CD14-positive monocyte (primary cell): ENCODE results near the gene FBXO2. TPM values are rescaled to one million over a fixed set of nuclear protein-coding genes. Genes with fewer than 3 reads are reported as not detected.

Experiments
- DNase-seq, 3 donors: peaks; one replicate each; pipeline ENCODE4 v3.0.0-alpha.2; 2011 to 2022
- H2AFZ ChIP-seq: 2 replicates; pipeline ENCODE4 v1.6.0; 2012; ENCODE audit warnings: mild to moderate bottlenecking, low read depth, low read length, inconsistent platforms; ENCODE audit not compliant: insufficient read depth, poor library complexity, severe bottlenecking
- H3K27ac ChIP-seq, 2 donors: 1 replicate in 1 of 2; 2 replicates in 1 of 2; pipeline ENCODE4 v1.5.1; 2012 to 2013; ENCODE audit warnings: low read length in 2 of 2, control low read depth in 1 of 2, inconsistent platforms in 1 of 2, low read depth in 1 of 2, mild to moderate bottlenecking in 1 of 2
- H3K27me3 ChIP-seq, 2 donors: one replicate each; pipeline versions ENCODE4 v1.6.0 to v1.6.1; 2011 to 2013; ENCODE audit warnings: low read length in 2 of 2; ENCODE audit not compliant: control insufficient read depth in 2 of 2, insufficient read depth in 2 of 2
- H3K36me3 ChIP-seq, 2 donors: replicated peaks in 1 of 2; 1 replicate in 1 of 2; 2 replicates in 1 of 2; pipeline versions ENCODE4 v1.5.1 to v1.6.1; 2012 to 2013; ENCODE audit warnings: low read length in 2 of 2, control low read depth in 1 of 2, inconsistent platforms in 1 of 2, mild to moderate bottlenecking in 1 of 2; ENCODE audit not compliant: insufficient read depth in 2 of 2, control insufficient read depth in 1 of 2
- H3K4me1 ChIP-seq, 2 donors: 1 replicate in 1 of 2; 2 replicates in 1 of 2; pipeline versions ENCODE4 v1.5.1 to v1.6.1; 2012 to 2013; ENCODE audit warnings: low read length in 2 of 2, control low read depth in 1 of 2, inconsistent platforms in 1 of 2, mild to moderate bottlenecking in 1 of 2, moderate library complexity in 1 of 2; ENCODE audit not compliant: insufficient read depth in 2 of 2, control insufficient read depth in 1 of 2
- H3K4me2 ChIP-seq: replicated peaks from 2 replicates; pipeline ENCODE3; 2012; ENCODE audit warnings: low read length, moderate library complexity, mild to moderate bottlenecking; ENCODE audit not compliant: poor library complexity, severe bottlenecking; ENCODE audit errors: extremely low read depth
- H3K4me3 ChIP-seq, 3 experiments: fragments of 200-600 bp in 1 of 3; sonication (generic) in 1 of 3; replicated peaks in 1 of 3; 1 replicate in 2 of 3; 2 replicates in 1 of 3; pipeline ENCODE4 v1.5.1; 2011 to 2013; ENCODE audit warnings: low read length in 3 of 3, mild to moderate bottlenecking in 3 of 3, control low read depth in 2 of 3, low read depth in 2 of 3, inconsistent platforms in 1 of 3, moderate library complexity in 1 of 3
- H3K79me2 ChIP-seq: 2 replicates; pipeline ENCODE4 v1.6.0; 2012; ENCODE audit warnings: mild to moderate bottlenecking, control low read depth, inconsistent platforms, low read length, moderate library complexity; ENCODE audit not compliant: insufficient read depth
- H3K9ac ChIP-seq: 2 replicates; pipeline ENCODE4 v1.6.0; 2017; ENCODE audit warnings: low read length, mild to moderate bottlenecking; ENCODE audit not compliant: insufficient read depth, poor library complexity, severe bottlenecking
- H3K9me3 ChIP-seq, 2 donors: replicated peaks in 1 of 2; 1 replicate in 1 of 2; 2 replicates in 1 of 2; pipeline versions ENCODE4 v1.5.1 to v1.6.1; 2012 to 2013; ENCODE audit warnings: low read length in 2 of 2, control low read depth in 1 of 2; ENCODE audit not compliant: control insufficient read depth in 1 of 2, insufficient read depth in 1 of 2
- H4K20me1 ChIP-seq: 2 replicates; pipeline ENCODE4 v1.6.0; 2012; ENCODE audit warnings: mild to moderate bottlenecking, low read length, control low read depth, moderate library complexity; ENCODE audit not compliant: insufficient read depth
- H3K27ac Mint-ChIP-seq, 7 donors: one replicate each; pipeline ENCODE4 v1.8.0; 2020; ENCODE audit warnings: mild to moderate bottlenecking in 7 of 7, mixed read lengths in 7 of 7, moderate library complexity in 6 of 7, inconsistent platforms in 2 of 7
- H3K27me3 Mint-ChIP-seq, 3 donors: one replicate each; pipeline ENCODE4 v1.8.0; 2021 to 2022; ENCODE audit warnings: low read depth in 3 of 3, mild to moderate bottlenecking in 3 of 3, mixed read lengths in 3 of 3, moderate library complexity in 3 of 3, inconsistent platforms in 1 of 3
- H3K36me3 Mint-ChIP-seq, 2 donors: one replicate each; pipeline ENCODE4 v1.8.0; 2020; ENCODE audit warnings: mixed read lengths in 2 of 2, inconsistent platforms in 1 of 2, mild to moderate bottlenecking in 1 of 2
- H3K4me1 Mint-ChIP-seq: one replicate; pipeline ENCODE4 v1.8.0; 2020; ENCODE audit warnings: mild to moderate bottlenecking, mixed read lengths
- H3K4me3 Mint-ChIP-seq, 2 donors: one replicate each; pipeline ENCODE4 v1.8.0; 2020; ENCODE audit warnings: mild to moderate bottlenecking in 2 of 2, mixed read lengths in 2 of 2, moderate library complexity in 1 of 2
- H3K9me3 Mint-ChIP-seq, 7 donors: one replicate each; pipeline ENCODE4 v1.8.0; 2020 to 2022; ENCODE audit warnings: mixed read lengths in 7 of 7, mild to moderate bottlenecking in 6 of 7, moderate library complexity in 6 of 7, inconsistent platforms in 2 of 7
- WGBS: methylation state at CpG from one replicate; pipeline ENCODE4 v1.1.5; 2013; ENCODE audit warnings: missing lambda C conversion rate; ENCODE audit not compliant: insufficient coverage; 5-methylcytosine and 5-hydroxymethylcytosine counted together
- intact Hi-C, 2 donors: fragments of 100-400 bp; cut with micrococcal nuclease; formaldehyde crosslinking; loops; one replicate each; pipeline versions ENCODE4 v1.15.0 to v1.15.1; 2023
- polyA plus RNA-seq, 3 donors: library from polyadenylated mRNA; depleted of rRNA in 1 of 3; unstranded in 2 of 3; stranded (reverse) in 1 of 3; fragments of 300-500 nt in 2 of 3; fragments of >200 nt in 1 of 3; fragmentation: Illumina TruSeq in 2 of 3; gene quantifications; 1 replicate in 2 of 3; 2 replicates in 1 of 3; pipeline ENCODE4 v1.2.3, GENCODE V29; 2012 to 2021
- TF ChIP-seq, protein P1 (sequence below): fragments of 200-600 bp; IDR thresholded peaks from one replicate; pipeline ENCODE4 v1.8.0; 2022; ENCODE audit warnings: antibody characterized with exemption, mild to moderate bottlenecking

Gene FBXO2
- polyA plus RNA-seq, 3 donors, result 0.08 TPM; not detected in 2

DNA sequence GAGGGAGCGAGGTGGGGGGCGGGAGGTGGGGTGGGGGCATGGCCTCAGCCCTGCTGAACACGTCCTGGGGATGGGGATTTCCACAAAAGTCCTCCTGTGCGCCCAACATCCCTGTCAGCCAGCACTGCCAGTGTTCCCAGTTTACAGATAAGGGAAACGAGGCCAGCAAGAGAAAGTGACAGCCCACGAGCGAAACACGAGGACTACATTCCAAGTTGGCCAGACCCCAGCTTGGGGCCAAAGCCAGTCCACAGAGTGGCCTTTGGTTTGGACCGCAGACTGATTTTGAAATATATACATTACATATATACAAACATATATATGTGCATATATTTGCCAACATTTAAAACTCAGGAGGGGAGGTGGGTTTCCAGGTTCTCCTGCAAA lies 5.0 kb downstream of the FBXO2 start:
- Histone ChIP-seq H3K36me3 (no peaks in the 10 kb centered on the region), H3K27me3 (peaks cover 5 to 48% of the 10 kb centered on the region in 2 donors), H3K79me2 (no peaks in the 10 kb centered on the region), H3K9me3 (no peaks in the 10 kb centered on the region), H3K4me1 (peaks cover 5 to 20% of the 10 kb centered on the region in 2 donors), H2AFZ (no peak overlapping the region), H3K9ac (no peak overlapping the region), H3K4me2 (peak overlapping the region; percentile 6), H3K4me3 (no peak overlapping the region), H3K27ac (no peak overlapping the region), H4K20me1 (no peaks in the 10 kb centered on the region)
- Mint-ChIP-seq H3K9me3 (peaks cover 0 to 5% (median 0%) of the 10 kb centered on the region in 7 donors), H3K4me3 (peak overlapping the region in 1 of 2 donors; percentile 79), H3K27me3 (peaks cover 50 to 65% (median 53%) of the 10 kb centered on the region in 3 donors), H3K4me1 (peaks cover 18% of the 10 kb centered on the region), H3K36me3 (peaks cover 4 to 9% of the 10 kb centered on the region in 2 donors), H3K27ac (no peak overlapping the region)
- TF ChIP-seq, protein P1, sequence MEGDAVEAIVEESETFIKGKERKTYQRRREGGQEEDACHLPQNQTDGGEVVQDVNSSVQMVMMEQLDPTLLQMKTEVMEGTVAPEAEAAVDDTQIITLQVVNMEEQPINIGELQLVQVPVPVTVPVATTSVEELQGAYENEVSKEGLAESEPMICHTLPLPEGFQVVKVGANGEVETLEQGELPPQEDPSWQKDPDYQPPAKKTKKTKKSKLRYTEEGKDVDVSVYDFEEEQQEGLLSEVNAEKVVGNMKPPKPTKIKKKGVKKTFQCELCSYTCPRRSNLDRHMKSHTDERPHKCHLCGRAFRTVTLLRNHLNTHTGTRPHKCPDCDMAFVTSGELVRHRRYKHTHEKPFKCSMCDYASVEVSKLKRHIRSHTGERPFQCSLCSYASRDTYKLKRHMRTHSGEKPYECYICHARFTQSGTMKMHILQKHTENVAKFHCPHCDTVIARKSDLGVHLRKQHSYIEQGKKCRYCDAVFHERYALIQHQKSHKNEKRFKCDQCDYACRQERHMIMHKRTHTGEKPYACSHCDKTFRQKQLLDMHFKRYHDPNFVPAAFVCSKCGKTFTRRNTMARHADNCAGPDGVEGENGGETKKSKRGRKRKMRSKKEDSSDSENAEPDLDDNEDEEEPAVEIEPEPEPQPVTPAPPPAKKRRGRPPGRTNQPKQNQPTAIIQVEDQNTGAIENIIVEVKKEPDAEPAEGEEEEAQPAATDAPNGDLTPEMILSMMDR, result no peak
- no peak for DNase-seq
- 20% methylated on average over 6 of the region's 9 CpGs for WGBS
- intact Hi-C loops, result loop anchor here in 1 of 2 donors (10.0 kb wide), 1 partner anchor 614 kb away; no protein-coding TSS in a partner anchor

DNA sequence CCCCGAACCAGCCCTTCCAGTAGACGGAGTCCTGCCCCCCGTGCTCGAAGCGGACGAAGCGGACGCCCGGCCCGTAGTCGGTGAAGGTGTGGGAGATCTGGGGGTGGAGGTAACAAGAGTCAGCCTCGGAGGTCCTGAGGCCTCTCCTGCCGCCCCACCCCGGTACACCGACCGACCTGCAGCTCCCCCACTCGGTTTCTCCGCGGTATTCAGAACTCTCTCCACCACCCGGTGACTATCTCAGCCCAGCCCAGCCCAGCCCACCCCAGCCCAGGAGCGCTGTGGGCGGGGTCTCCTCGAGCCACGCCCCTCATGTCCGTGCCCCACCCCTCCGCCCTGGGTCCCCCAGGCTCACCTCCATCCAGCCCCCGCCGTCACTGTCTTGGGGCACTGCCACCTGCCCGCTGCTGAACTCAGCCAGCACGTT lies 5.5 kb downstream of the FBXO2 start:
- Histone ChIP-seq H3K36me3 (no peaks in the 10 kb centered on the region), H2AFZ (no peak overlapping the region), H3K79me2 (no peaks in the 10 kb centered on the region), H3K27ac (no peak overlapping the region), H3K4me2 (peak overlapping the region; percentile 6), H3K27me3 (peaks cover 5 to 43% of the 10 kb centered on the region in 2 donors), H3K4me3 (no peak overlapping the region), H3K4me1 (peaks cover 5 to 17% of the 10 kb centered on the region in 2 donors), H3K9ac (no peak overlapping the region), H4K20me1 (no peaks in the 10 kb centered on the region), H3K9me3 (no peaks in the 10 kb centered on the region)
- Mint-ChIP-seq H3K27me3 (peaks cover 48 to 61% (median 51%) of the 10 kb centered on the region in 3 donors), H3K27ac (no peak overlapping the region), H3K4me1 (peaks cover 18% of the 10 kb centered on the region), H3K4me3 (peak overlapping the region in 1 of 2 donors; percentile 70), H3K9me3 (peaks cover 0 to 5% (median 0%) of the 10 kb centered on the region in 7 donors), H3K36me3 (peaks cover 4 to 9% of the 10 kb centered on the region in 2 donors)
- TF ChIP-seq, protein P1, result no peak
- intact Hi-C loops, result loop anchor here in 1 of 2 donors (10.0 kb wide), 1 partner anchor 614 kb away; no protein-coding TSS in a partner anchor
- no peak for DNase-seq
- WGBS, result 27% methylated on average over 27 of the region's 30 CpGs
